Endothelial cell of umbilical vein (primary cell): Measurements from ENCODE around the gene ZNF276. TPM values are rescaled to one million over a fixed set of nuclear protein-coding genes. Genes with fewer than 3 reads are reported as not detected.

Experiments
- BruUV-seq: library from RNA; stranded (reverse); fragments of 400-500 nt; replicated peaks from 2 replicates; lab custom pipeline; 2021; lab: Mats Ljungman, UMichigan
- CTCF ChIA-PET: fragments of 300-600, 350-600 bp; sonication (Branson Sonifier 250); formaldehyde crosslinking; loops from one replicate; lab custom pipeline; 2021; ENCODE audit warnings: antibody characterized with exemption, inconsistent platforms; lab: Charles Lee
- POLR2A ChIA-PET: fragments of 300-600, 350-600 bp; sonication (Branson Sonifier 250); formaldehyde crosslinking; loops from one replicate; lab custom pipeline; 2021; ENCODE audit warnings: antibody characterized with exemption, inconsistent platforms; lab: Charles Lee
- DNase-seq: peaks from one replicate; pipeline ENCODE4 v3.0.0-alpha.2; 2011; ENCODE audit warnings: low read depth, low spot score
- FAIRE-seq: peaks from 2 replicates; lab custom pipeline; 2011; peaks lifted over from hg19 to GRCh38; lab: Jason Lieb, UNC
- H2AFZ ChIP-seq: 2 replicates; pipeline ENCODE4 v1.6.0; 2012; ENCODE audit warnings: low read depth, low read length, control low read depth, inconsistent platforms
- H3K27ac ChIP-seq: 2 replicates; pipeline ENCODE4 v1.5.1; 2011; ENCODE audit warnings: low read depth, mild to moderate bottlenecking, control low read depth, low read length, moderate library complexity; ENCODE audit not compliant: insufficient read depth
- H3K27me3 ChIP-seq, 2 experiments: 2 replicates each; pipeline versions ENCODE4 v1.6.0 to v1.6.1; 2011; ENCODE audit warnings: low read length in 2 of 2, mixed read lengths in 1 of 2; ENCODE audit not compliant: control insufficient read depth in 2 of 2, insufficient read depth in 2 of 2
- H3K36me3 ChIP-seq, 2 experiments: 2 replicates in 1 of 2; 3 replicates in 1 of 2; pipeline ENCODE4 v1.5.1; 2011; ENCODE audit warnings: low read length in 2 of 2, mild to moderate bottlenecking in 1 of 2, moderate library complexity in 1 of 2; ENCODE audit not compliant: control insufficient read depth in 2 of 2, insufficient read depth in 2 of 2; ENCODE audit errors: extremely low read depth in 1 of 2
- H3K4me1 ChIP-seq: 3 replicates; pipeline ENCODE4 v1.5.1; 2011; ENCODE audit warnings: mild to moderate bottlenecking, low read length; ENCODE audit not compliant: control insufficient read depth, insufficient read depth; ENCODE audit errors: extremely low read depth
- H3K4me2 ChIP-seq: 2 replicates; pipeline ENCODE4 v1.6.1; 2011; ENCODE audit warnings: low read length, control low read depth, mixed read lengths; ENCODE audit not compliant: insufficient read depth
- H3K4me3 ChIP-seq, 3 experiments: fragments of 200-600 bp in 1 of 3; sonication (generic), shearing (Covaris generic) in 1 of 3; replicated peaks in 1 of 3; 2 replicates each; pipeline ENCODE4 v1.5.1; 2011 to 2016; ENCODE audit warnings: control low read depth in 3 of 3, low read length in 3 of 3, mild to moderate bottlenecking in 2 of 3, inconsistent platforms in 1 of 3, low read depth in 1 of 3, moderate library complexity in 1 of 3; ENCODE audit not compliant: insufficient read depth in 1 of 3
- H3K79me2 ChIP-seq: 2 replicates; pipeline ENCODE4 v1.6.0; 2012; ENCODE audit warnings: low read length, inconsistent platforms; ENCODE audit not compliant: control insufficient read depth, insufficient read depth
- H3K9ac ChIP-seq: replicated peaks from 2 replicates; pipeline ENCODE3; 2011; ENCODE audit warnings: low read length, control low read depth; ENCODE audit not compliant: insufficient read depth; ENCODE audit errors: extremely low read depth
- H3K9me1 ChIP-seq: replicated peaks from 3 replicates; pipeline ENCODE4 v1.6.0; 2011; ENCODE audit warnings: mild to moderate bottlenecking, low read length; ENCODE audit not compliant: control insufficient read depth, insufficient read depth; ENCODE audit errors: extremely low read depth
- H3K9me3 ChIP-seq: replicated peaks from 2 replicates; pipeline ENCODE4 v1.5.1; 2012; ENCODE audit warnings: low read length, inconsistent platforms; ENCODE audit not compliant: control insufficient read depth, insufficient read depth
- H4K20me1 ChIP-seq: replicated peaks from 2 replicates; pipeline ENCODE3; 2011; ENCODE audit warnings: mild to moderate bottlenecking, low read length; ENCODE audit not compliant: control insufficient read depth, insufficient read depth; ENCODE audit errors: extremely low read depth
- EZH2 ChIP-seq: IDR thresholded peaks from 2 replicates; pipeline ENCODE4 v1.6.1; 2012; ENCODE audit warnings: borderline replicate concordance, low read depth, mild to moderate bottlenecking, moderate library complexity, low read length, inconsistent platforms; ENCODE audit not compliant: severe bottlenecking
- FOS ChIP-seq: IDR thresholded peaks from 2 replicates; pipeline ENCODE4 v1.6.1; 2011; ENCODE audit warnings: mild to moderate bottlenecking, low read length, moderate library complexity, borderline replicate concordance; ENCODE audit not compliant: insufficient read depth
- JUN ChIP-seq: IDR thresholded peaks from 2 replicates; pipeline ENCODE4 v1.6.1; 2011; ENCODE audit warnings: borderline replicate concordance, low read depth; ENCODE audit not compliant: insufficient read length, insufficient read depth
- POLR2A ChIP-seq: IDR thresholded peaks from 2 replicates; pipeline ENCODE4 v1.6.1; 2012; ENCODE audit warnings: low read depth, mild to moderate bottlenecking, control low read depth, low read length
- POLR2AphosphoS5 ChIP-seq: IDR thresholded peaks from 2 replicates; pipeline ENCODE4 v1.6.1; 2012; ENCODE audit warnings: low read depth, mild to moderate bottlenecking, control low read depth, low read length, moderate library complexity; ENCODE audit not compliant: insufficient read depth
- dilution Hi-C: fragments of 300-500 bp; cut with MboI; formaldehyde crosslinking; loops from one replicate; pipeline ENCODE4 v1.15.0; 2019; ENCODE audit warnings: low sequenced_read_pairs; ENCODE audit not compliant: extremely low pct_ligation_motif_present
- intact Hi-C: fragments of 100-400 bp; cut with micrococcal nuclease; formaldehyde crosslinking; loops from one replicate; pipeline ENCODE4 v1.10.0; 2022
- polyA plus RNA-seq, 4 experiments: library from polyadenylated mRNA; depleted of rRNA in 3 of 4; stranded (reverse) in 3 of 4; unstranded in 1 of 4; fragments of >200 nt; gene quantifications; 2 replicates each; pipeline versions ENCODE4 v1.2.1 to v1.2.3, GENCODE V29; 2011 to 2012; ENCODE audit warnings: missing spikeins in 1 of 4
- total RNA-seq: library from RNA; stranded (reverse); gene quantifications from 2 replicates; pipeline ENCODE4 v1.2.3, GENCODE V29; 2021
- TF ChIP-seq, protein P1 (sequence below), 2 donors: IDR thresholded peaks; 1 replicate in 1 of 2; 2 replicates in 1 of 2; pipeline ENCODE4 v1.5.1; 2011; ENCODE audit warnings: low read length in 2 of 2, mild to moderate bottlenecking in 2 of 2, moderate library complexity in 2 of 2, control low read depth in 1 of 2, inconsistent platforms in 1 of 2, low read depth in 1 of 2; ENCODE audit not compliant: insufficient read depth in 1 of 2; ENCODE audit errors: extremely low read depth in 1 of 2
- TF ChIP-seq, protein P2 (sequence below): IDR thresholded peaks from 2 replicates; pipeline ENCODE4 v1.6.1; 2011; ENCODE audit not compliant: insufficient read depth, insufficient read length

Gene ZNF276
- total and polyA plus RNA-seq, 2 donors (not counting 3 experiments of a cell fraction or from before 2014, with no cell fraction given), result 36.6 to 40.0 TPM

DNA sequence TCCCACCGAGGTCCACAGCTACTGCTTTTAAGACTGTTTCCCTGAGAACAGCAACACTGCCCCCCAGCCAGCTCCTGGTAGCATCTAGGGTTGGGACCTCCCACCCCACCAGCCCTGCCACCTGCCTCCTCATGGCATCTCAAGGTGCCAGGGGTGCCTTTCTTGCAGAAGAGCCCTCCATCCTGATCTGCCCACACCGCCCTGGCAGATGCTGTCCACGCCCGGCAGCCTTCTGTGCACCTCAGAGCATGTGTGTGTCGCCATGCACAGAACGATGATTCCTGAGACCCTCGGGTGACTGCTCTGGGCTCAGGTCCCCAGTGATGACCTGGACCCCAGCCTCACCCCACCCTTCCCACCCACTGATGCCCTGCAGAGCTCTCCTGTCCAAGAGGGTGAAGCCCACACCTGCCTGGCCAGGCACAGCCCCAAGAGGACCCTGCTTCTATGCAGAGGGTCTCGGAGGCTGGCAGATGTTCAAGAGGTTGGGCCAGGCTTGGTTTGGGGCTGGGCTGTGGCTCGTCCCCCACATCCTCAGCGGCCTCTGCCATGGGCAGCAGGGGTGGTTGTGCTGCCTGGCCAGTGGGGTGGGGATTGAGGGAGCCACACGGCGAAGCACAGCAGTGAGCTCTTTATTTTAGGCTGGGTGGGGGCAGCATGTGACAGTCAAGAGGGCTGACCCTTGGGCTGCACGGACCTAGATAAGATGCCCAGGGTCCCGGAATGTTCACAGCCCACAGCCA is 14.6 kb upstream of the ZNF276 start:
- TF ChIP-seq POLR2AphosphoS5 (no peak), POLR2A (no peak), JUN (no peak), EZH2 (no peak), FOS (no peak)
- TF ChIP-seq, protein P1, sequence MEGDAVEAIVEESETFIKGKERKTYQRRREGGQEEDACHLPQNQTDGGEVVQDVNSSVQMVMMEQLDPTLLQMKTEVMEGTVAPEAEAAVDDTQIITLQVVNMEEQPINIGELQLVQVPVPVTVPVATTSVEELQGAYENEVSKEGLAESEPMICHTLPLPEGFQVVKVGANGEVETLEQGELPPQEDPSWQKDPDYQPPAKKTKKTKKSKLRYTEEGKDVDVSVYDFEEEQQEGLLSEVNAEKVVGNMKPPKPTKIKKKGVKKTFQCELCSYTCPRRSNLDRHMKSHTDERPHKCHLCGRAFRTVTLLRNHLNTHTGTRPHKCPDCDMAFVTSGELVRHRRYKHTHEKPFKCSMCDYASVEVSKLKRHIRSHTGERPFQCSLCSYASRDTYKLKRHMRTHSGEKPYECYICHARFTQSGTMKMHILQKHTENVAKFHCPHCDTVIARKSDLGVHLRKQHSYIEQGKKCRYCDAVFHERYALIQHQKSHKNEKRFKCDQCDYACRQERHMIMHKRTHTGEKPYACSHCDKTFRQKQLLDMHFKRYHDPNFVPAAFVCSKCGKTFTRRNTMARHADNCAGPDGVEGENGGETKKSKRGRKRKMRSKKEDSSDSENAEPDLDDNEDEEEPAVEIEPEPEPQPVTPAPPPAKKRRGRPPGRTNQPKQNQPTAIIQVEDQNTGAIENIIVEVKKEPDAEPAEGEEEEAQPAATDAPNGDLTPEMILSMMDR (IDR thresholded peaks at IDR 0.05; ENCODE audit: extremely low read depth in 1 of 2, insufficient read depth in 1 of 2, low read depth in 1 of 2, low read length in 2 of 2), result no peak
- TF ChIP-seq, protein P2, sequence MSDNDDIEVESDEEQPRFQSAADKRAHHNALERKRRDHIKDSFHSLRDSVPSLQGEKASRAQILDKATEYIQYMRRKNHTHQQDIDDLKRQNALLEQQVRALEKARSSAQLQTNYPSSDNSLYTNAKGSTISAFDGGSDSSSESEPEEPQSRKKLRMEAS, result no peak
- ChIA-PET CTCF (interaction anchor here (0.6 to 6.4 kb wide), 36 partner anchors 8 to 212 kb away, joined by 3 to 119 read pairs (median 5); partner anchors contain the start of genes CDK10, FANCA, MC1R and TCF25), POLR2A (interaction anchor here (0.6 to 0.7 kb wide), 2 partner anchors 8 to 19 kb away, joined by 3 read pairs; no protein-coding TSS in a partner anchor)
- Histone ChIP-seq H3K79me2 (no peaks in the 10 kb centered on the region), H3K27ac (no peak overlapping the region), H3K36me3 (no peaks in the 10 kb centered on the region), H2AFZ (no peak overlapping the region), H3K4me3 (no peak overlapping the region), H3K9ac (no peak overlapping the region), H3K9me3 (no peaks in the 10 kb centered on the region), H3K4me2 (no peak overlapping the region), H4K20me1 (no peaks in the 10 kb centered on the region), H3K9me1 (no peaks in the 10 kb centered on the region), H3K27me3 (no peaks in the 10 kb centered on the region), H3K4me1 (no peaks in the 10 kb centered on the region)
- dilution Hi-C loops (no loop called here), intact Hi-C loops (loop anchor here (1.0 to 2.0 kb wide), 3 partner anchors 14 to 155 kb away; partner anchors contain the start of genes VPS9D1 and ZNF276)
- no TSS peak for BruUV-seq
- DNase-seq, result no peak
- no peak for FAIRE-seq
